ENCODE measurements around the gene ADIPOQ.

GRCh38 chr3:186821429-186822387, 20.8 kb upstream of the ADIPOQ start:
- TF ChIP-seq BHLHE40 (IDR thresholded peaks at IDR 0.05; ENCODE audit: low read depth, low read length) (no peak), USF2 (IDR thresholded peaks at IDR 0.05; ENCODE audit: low read depth, low read length) (no peak), POLR2A (IDR thresholded peaks at IDR 0.05; ENCODE audit: low read depth, low read length) (no peak), RCOR1 (IDR thresholded peaks at IDR 0.05; ENCODE audit: insufficient replicate concordance, low read length) (no peak), RAD21 (IDR thresholded peaks at IDR 0.05; ENCODE audit: low read length) (peak; percentile 73), SMC3 (IDR thresholded peaks at IDR 0.05; ENCODE audit: low read depth, low read length) (peak; percentile 54; the same call in 1 of the 2 replicates), MXI1 (IDR thresholded peaks at IDR 0.05; ENCODE audit: borderline replicate concordance, low read depth, low read length) (no peak), RFX5 (IDR thresholded peaks at IDR 0.05; ENCODE audit: low read depth, low read length) (no peak), ELK1 (IDR thresholded peaks at IDR 0.05; ENCODE audit: borderline replicate concordance, low read depth, low read length) (no peak)
- TF ChIP-seq, protein P1, sequence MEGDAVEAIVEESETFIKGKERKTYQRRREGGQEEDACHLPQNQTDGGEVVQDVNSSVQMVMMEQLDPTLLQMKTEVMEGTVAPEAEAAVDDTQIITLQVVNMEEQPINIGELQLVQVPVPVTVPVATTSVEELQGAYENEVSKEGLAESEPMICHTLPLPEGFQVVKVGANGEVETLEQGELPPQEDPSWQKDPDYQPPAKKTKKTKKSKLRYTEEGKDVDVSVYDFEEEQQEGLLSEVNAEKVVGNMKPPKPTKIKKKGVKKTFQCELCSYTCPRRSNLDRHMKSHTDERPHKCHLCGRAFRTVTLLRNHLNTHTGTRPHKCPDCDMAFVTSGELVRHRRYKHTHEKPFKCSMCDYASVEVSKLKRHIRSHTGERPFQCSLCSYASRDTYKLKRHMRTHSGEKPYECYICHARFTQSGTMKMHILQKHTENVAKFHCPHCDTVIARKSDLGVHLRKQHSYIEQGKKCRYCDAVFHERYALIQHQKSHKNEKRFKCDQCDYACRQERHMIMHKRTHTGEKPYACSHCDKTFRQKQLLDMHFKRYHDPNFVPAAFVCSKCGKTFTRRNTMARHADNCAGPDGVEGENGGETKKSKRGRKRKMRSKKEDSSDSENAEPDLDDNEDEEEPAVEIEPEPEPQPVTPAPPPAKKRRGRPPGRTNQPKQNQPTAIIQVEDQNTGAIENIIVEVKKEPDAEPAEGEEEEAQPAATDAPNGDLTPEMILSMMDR (conservative IDR thresholded peaks at IDR 0.05; ENCODE audit: low read depth, low read length), result peak; percentile 77
